GM23338 (cell line): ENCODE measurements around the gene RAB29. TPM values are rescaled to one million over a fixed set of nuclear protein-coding genes. Genes with fewer than 3 reads are reported as not detected.

Experiments
- ATAC-seq: fragments of 200-7000 bp; cut with Tn5 transposase; 3 replicates; pipeline ENCODE4 v1.9.1; 2020
- DNase-seq: peaks from one replicate; pipeline ENCODE4 v3.0.0-alpha.2; 2015; ENCODE audit warnings: low spot score
- H2AFZ ChIP-seq: fragments of 200-600 bp; sonication (generic); 2 replicates; pipeline ENCODE4 v1.8.0; 2016; ENCODE audit warnings: antibody characterized with exemption, mild to moderate bottlenecking, moderate library complexity
- H3F3A ChIP-seq: fragments of 200-600 bp; sonication (generic); replicated peaks from 2 replicates; pipeline ENCODE4 v1.8.0; 2017; ENCODE audit warnings: antibody characterized with exemption, mixed run types, low read depth
- H3K27ac ChIP-seq: fragments of 200-600 bp; sonication (generic); 2 replicates; pipeline ENCODE4 v1.6.1; 2016; ENCODE audit warnings: low read depth
- H3K27me3 ChIP-seq: fragments of 200-600 bp; sonication (generic); 2 replicates; pipeline ENCODE4 v1.8.0; 2016; ENCODE audit warnings: mild to moderate bottlenecking, mixed run types, moderate library complexity; ENCODE audit not compliant: insufficient read depth
- H3K36me3 ChIP-seq: fragments of 200-600 bp; sonication (generic); 2 replicates; pipeline ENCODE4 v1.8.0; 2016; ENCODE audit warnings: mild to moderate bottlenecking; ENCODE audit not compliant: insufficient read depth
- H3K4me1 ChIP-seq: fragments of 200-600 bp; sonication (generic); 2 replicates; pipeline ENCODE4 v1.8.0; 2016; ENCODE audit warnings: mild to moderate bottlenecking, moderate library complexity; ENCODE audit not compliant: insufficient read depth
- H3K4me2 ChIP-seq: fragments of 200-600 bp; sonication (generic); 2 replicates; pipeline ENCODE4 v1.7.1; 2017; ENCODE audit warnings: mixed run types
- H3K4me3 ChIP-seq: fragments of 200-600 bp; sonication (generic); 2 replicates; pipeline ENCODE4 v1.6.1; 2016; ENCODE audit warnings: mixed run types
- H3K79me2 ChIP-seq: fragments of 200-600 bp; sonication (generic); replicated peaks from 2 replicates; pipeline ENCODE4 v1.8.0; 2017; ENCODE audit warnings: mild to moderate bottlenecking; ENCODE audit not compliant: insufficient read depth
- H3K9me2 ChIP-seq: fragments of 200-600 bp; sonication (generic); 2 replicates; pipeline ENCODE4 v1.8.0; 2017; ENCODE audit not compliant: insufficient read depth
- H4K20me1 ChIP-seq: fragments of 200-600 bp; sonication (generic); replicated peaks from 2 replicates; pipeline ENCODE4 v1.8.0; 2017; ENCODE audit warnings: mild to moderate bottlenecking; ENCODE audit not compliant: insufficient read depth
- H3K27ac Mint-ChIP-seq: 2 replicates; pipeline ENCODE4 v1.8.0; 2020; ENCODE audit warnings: inconsistent platforms, mild to moderate bottlenecking, moderate library complexity, mixed read lengths
- H3K27me3 Mint-ChIP-seq: 3 replicates; pipeline ENCODE4 v1.8.0; 2022; ENCODE audit warnings: low read depth, mild to moderate bottlenecking, moderate library complexity, mixed read lengths, inconsistent platforms; ENCODE audit not compliant: insufficient read depth, poor library complexity
- H3K36me3 Mint-ChIP-seq: 3 replicates; pipeline ENCODE4 v1.8.0; 2021; ENCODE audit warnings: low read depth, mild to moderate bottlenecking, inconsistent platforms, moderate library complexity, mixed read lengths
- H3K4me1 Mint-ChIP-seq: 3 replicates; pipeline ENCODE4 v1.8.0; 2020; ENCODE audit warnings: mild to moderate bottlenecking, inconsistent platforms, mixed read lengths
- H3K4me3 Mint-ChIP-seq: 3 replicates; pipeline ENCODE4 v1.8.0; 2021; ENCODE audit warnings: moderate library complexity, mild to moderate bottlenecking, inconsistent platforms, mixed read lengths
- H3K9me3 Mint-ChIP-seq: 3 replicates; pipeline ENCODE4 v1.8.0; 2020; ENCODE audit warnings: moderate library complexity, mild to moderate bottlenecking, inconsistent platforms, mixed read lengths
- CREB1 ChIP-seq: fragments of 250-450 bp; sonication (Bioruptor Pico); IDR thresholded peaks from 2 replicates; pipeline ENCODE4 v1.5.0; 2020; ENCODE audit warnings: low read depth, mild to moderate bottlenecking, moderate library complexity
- EZH2 ChIP-seq: fragments of 200-600 bp; sonication (generic); IDR thresholded peaks from one replicate; pipeline ENCODE4 v1.8.0; 2017; ENCODE audit warnings: antibody characterized with exemption, mild to moderate bottlenecking, low read depth; ENCODE audit not compliant: unreplicated experiment
- EZH2phosphoT487 ChIP-seq: fragments of 200-600 bp; sonication (generic); IDR thresholded peaks from one replicate; pipeline ENCODE4 v1.8.1; 2018; ENCODE audit warnings: antibody characterized with exemption; ENCODE audit not compliant: unreplicated experiment
- JUNB ChIP-seq: IDR thresholded peaks from one replicate; pipeline ENCODE4 v1.6.1; 2016; ENCODE audit warnings: antibody characterized with exemption; ENCODE audit not compliant: unreplicated experiment
- NANOG ChIP-seq: IDR thresholded peaks from 2 replicates; pipeline ENCODE4 v1.6.1; 2016; ENCODE audit warnings: antibody characterized with exemption, borderline replicate concordance
- POLR2AphosphoS5 ChIP-seq: IDR thresholded peaks from 2 replicates; pipeline ENCODE4 v1.6.1; 2016; ENCODE audit warnings: antibody characterized with exemption, low read depth
- STAT1 ChIP-seq: IDR thresholded peaks from one replicate; pipeline ENCODE4 v1.6.1; 2016; ENCODE audit warnings: antibody characterized with exemption; ENCODE audit not compliant: unreplicated experiment
- ZNF114 ChIP-seq: fragments of 250-450 bp; sonication (Bioruptor Pico); IDR thresholded peaks from 2 replicates; pipeline ENCODE4 v1.5.0; 2020; ENCODE audit warnings: mild to moderate bottlenecking, moderate library complexity
- ZNF331 ChIP-seq: fragments of 250-450 bp; sonication (Bioruptor Pico); IDR thresholded peaks from 2 replicates; pipeline ENCODE4 v1.5.0; 2020; ENCODE audit warnings: low read depth, mild to moderate bottlenecking, moderate library complexity
- polyA plus RNA-seq: library from polyadenylated mRNA; unstranded; fragments of >200 nt; fragmentation: Nextera tagmentation; extraction: Ambion mirVana; gene quantifications from 2 replicates; pipeline ENCODE4 v1.2.1, GENCODE V29; 2016
- total RNA-seq: library from RNA; depleted of rRNA; stranded (reverse); fragments of >200 nt; shearing (Covaris generic); gene quantifications from 2 replicates; pipeline ENCODE4 v1.2.3, GENCODE V29; 2014
- TF ChIP-seq, protein P1 (sequence below), 2 experiments: fragments of 200-600 bp in 1 of 2; sonication (generic) in 1 of 2; conservative IDR thresholded peaks; 2 replicates each; pipeline versions ENCODE4 v1.5.1 to v1.6.1; 2016 to 2017; ENCODE audit warnings: antibody characterized with exemption in 2 of 2, low read depth in 2 of 2, mild to moderate bottlenecking in 2 of 2, moderate library complexity in 1 of 2
- TF ChIP-seq, protein P2 (sequence below): IDR thresholded peaks from one replicate; pipeline ENCODE4 v1.6.1; 2018; ENCODE audit warnings: antibody characterized with exemption; ENCODE audit not compliant: unreplicated experiment
- TF ChIP-seq, protein P3 (sequence below): IDR thresholded peaks from 2 replicates; pipeline ENCODE4 v1.6.1; 2016; ENCODE audit warnings: antibody characterized with exemption
- TF ChIP-seq, protein P4 (sequence below): fragments of 250-450 bp; sonication (Bioruptor Pico); IDR thresholded peaks from 2 replicates; pipeline ENCODE4 v1.5.0; 2020; ENCODE audit warnings: mild to moderate bottlenecking, moderate library complexity

RAB29 gene
- total and polyA plus RNA-seq, 2 experiments from 2014 or later, result 7.1 to 9.1 TPM

DNA sequence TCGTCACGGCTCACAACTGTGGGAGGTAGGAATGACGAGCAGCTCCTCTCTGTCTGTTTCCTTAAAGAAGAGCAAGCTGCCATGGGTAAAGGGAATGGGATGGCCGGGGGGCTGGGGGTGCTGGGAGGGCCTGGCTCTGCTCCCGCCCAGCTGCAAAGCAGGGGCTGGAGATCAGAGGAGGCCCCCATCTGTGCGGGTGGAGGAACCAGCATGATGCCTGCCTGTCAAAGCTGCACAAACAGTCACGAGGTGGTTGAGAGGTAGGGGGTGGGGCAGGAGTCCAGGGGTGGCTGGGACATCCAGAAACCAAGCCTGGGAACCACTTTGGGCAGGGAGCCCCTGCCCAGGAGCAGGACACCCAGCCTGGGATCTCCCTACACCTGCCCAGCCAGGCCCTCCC, 25.1 kb upstream of the RAB29 start:
- H2AFZ ChIP-seq, result no peak overlapping the region
- no peaks in the 10 kb centered on the region; the same call in 1 of the 2 replicates for H4K20me1 ChIP-seq
- no peaks in the 10 kb centered on the region; the same call in 1 of the 2 replicates for H3K36me3 ChIP-seq
- no peaks in the 10 kb centered on the region for H3K27me3 ChIP-seq
- no peak overlapping the region for H3K4me3 ChIP-seq
- H3F3A ChIP-seq, result no peaks in the 10 kb centered on the region
- no peaks in the 10 kb centered on the region for H3K9me3 Mint-ChIP-seq
- H3K36me3 Mint-ChIP-seq, result peaks cover 23% of the 10 kb centered on the region; the same call in 2 of the 3 replicates
- H3K4me2 ChIP-seq, result no peak overlapping the region
- TF ChIP-seq POLR2AphosphoS5 (no peak), ZNF114 (no peak), JUNB (no peak), EZH2phosphoT487 (no peak), NANOG (no peak), STAT1 (no peak), ZNF331 (CRISPR knock-in tag) (no peak), EZH2 (no peak), CREB1 (CRISPR knock-in tag) (no peak)
- TF ChIP-seq, protein P1, sequence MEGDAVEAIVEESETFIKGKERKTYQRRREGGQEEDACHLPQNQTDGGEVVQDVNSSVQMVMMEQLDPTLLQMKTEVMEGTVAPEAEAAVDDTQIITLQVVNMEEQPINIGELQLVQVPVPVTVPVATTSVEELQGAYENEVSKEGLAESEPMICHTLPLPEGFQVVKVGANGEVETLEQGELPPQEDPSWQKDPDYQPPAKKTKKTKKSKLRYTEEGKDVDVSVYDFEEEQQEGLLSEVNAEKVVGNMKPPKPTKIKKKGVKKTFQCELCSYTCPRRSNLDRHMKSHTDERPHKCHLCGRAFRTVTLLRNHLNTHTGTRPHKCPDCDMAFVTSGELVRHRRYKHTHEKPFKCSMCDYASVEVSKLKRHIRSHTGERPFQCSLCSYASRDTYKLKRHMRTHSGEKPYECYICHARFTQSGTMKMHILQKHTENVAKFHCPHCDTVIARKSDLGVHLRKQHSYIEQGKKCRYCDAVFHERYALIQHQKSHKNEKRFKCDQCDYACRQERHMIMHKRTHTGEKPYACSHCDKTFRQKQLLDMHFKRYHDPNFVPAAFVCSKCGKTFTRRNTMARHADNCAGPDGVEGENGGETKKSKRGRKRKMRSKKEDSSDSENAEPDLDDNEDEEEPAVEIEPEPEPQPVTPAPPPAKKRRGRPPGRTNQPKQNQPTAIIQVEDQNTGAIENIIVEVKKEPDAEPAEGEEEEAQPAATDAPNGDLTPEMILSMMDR (conservative IDR thresholded peaks at IDR 0.05; ENCODE audit: low read depth in 2 of 2), result no peak
- TF ChIP-seq, protein P2, sequence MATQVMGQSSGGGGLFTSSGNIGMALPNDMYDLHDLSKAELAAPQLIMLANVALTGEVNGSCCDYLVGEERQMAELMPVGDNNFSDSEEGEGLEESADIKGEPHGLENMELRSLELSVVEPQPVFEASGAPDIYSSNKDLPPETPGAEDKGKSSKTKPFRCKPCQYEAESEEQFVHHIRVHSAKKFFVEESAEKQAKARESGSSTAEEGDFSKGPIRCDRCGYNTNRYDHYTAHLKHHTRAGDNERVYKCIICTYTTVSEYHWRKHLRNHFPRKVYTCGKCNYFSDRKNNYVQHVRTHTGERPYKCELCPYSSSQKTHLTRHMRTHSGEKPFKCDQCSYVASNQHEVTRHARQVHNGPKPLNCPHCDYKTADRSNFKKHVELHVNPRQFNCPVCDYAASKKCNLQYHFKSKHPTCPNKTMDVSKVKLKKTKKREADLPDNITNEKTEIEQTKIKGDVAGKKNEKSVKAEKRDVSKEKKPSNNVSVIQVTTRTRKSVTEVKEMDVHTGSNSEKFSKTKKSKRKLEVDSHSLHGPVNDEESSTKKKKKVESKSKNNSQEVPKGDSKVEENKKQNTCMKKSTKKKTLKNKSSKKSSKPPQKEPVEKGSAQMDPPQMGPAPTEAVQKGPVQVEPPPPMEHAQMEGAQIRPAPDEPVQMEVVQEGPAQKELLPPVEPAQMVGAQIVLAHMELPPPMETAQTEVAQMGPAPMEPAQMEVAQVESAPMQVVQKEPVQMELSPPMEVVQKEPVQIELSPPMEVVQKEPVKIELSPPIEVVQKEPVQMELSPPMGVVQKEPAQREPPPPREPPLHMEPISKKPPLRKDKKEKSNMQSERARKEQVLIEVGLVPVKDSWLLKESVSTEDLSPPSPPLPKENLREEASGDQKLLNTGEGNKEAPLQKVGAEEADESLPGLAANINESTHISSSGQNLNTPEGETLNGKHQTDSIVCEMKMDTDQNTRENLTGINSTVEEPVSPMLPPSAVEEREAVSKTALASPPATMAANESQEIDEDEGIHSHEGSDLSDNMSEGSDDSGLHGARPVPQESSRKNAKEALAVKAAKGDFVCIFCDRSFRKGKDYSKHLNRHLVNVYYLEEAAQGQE, result no peak
- TF ChIP-seq, protein P3, sequence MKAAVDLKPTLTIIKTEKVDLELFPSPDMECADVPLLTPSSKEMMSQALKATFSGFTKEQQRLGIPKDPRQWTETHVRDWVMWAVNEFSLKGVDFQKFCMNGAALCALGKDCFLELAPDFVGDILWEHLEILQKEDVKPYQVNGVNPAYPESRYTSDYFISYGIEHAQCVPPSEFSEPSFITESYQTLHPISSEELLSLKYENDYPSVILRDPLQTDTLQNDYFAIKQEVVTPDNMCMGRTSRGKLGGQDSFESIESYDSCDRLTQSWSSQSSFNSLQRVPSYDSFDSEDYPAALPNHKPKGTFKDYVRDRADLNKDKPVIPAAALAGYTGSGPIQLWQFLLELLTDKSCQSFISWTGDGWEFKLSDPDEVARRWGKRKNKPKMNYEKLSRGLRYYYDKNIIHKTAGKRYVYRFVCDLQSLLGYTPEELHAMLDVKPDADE, result no peak
- TF ChIP-seq, protein P4, sequence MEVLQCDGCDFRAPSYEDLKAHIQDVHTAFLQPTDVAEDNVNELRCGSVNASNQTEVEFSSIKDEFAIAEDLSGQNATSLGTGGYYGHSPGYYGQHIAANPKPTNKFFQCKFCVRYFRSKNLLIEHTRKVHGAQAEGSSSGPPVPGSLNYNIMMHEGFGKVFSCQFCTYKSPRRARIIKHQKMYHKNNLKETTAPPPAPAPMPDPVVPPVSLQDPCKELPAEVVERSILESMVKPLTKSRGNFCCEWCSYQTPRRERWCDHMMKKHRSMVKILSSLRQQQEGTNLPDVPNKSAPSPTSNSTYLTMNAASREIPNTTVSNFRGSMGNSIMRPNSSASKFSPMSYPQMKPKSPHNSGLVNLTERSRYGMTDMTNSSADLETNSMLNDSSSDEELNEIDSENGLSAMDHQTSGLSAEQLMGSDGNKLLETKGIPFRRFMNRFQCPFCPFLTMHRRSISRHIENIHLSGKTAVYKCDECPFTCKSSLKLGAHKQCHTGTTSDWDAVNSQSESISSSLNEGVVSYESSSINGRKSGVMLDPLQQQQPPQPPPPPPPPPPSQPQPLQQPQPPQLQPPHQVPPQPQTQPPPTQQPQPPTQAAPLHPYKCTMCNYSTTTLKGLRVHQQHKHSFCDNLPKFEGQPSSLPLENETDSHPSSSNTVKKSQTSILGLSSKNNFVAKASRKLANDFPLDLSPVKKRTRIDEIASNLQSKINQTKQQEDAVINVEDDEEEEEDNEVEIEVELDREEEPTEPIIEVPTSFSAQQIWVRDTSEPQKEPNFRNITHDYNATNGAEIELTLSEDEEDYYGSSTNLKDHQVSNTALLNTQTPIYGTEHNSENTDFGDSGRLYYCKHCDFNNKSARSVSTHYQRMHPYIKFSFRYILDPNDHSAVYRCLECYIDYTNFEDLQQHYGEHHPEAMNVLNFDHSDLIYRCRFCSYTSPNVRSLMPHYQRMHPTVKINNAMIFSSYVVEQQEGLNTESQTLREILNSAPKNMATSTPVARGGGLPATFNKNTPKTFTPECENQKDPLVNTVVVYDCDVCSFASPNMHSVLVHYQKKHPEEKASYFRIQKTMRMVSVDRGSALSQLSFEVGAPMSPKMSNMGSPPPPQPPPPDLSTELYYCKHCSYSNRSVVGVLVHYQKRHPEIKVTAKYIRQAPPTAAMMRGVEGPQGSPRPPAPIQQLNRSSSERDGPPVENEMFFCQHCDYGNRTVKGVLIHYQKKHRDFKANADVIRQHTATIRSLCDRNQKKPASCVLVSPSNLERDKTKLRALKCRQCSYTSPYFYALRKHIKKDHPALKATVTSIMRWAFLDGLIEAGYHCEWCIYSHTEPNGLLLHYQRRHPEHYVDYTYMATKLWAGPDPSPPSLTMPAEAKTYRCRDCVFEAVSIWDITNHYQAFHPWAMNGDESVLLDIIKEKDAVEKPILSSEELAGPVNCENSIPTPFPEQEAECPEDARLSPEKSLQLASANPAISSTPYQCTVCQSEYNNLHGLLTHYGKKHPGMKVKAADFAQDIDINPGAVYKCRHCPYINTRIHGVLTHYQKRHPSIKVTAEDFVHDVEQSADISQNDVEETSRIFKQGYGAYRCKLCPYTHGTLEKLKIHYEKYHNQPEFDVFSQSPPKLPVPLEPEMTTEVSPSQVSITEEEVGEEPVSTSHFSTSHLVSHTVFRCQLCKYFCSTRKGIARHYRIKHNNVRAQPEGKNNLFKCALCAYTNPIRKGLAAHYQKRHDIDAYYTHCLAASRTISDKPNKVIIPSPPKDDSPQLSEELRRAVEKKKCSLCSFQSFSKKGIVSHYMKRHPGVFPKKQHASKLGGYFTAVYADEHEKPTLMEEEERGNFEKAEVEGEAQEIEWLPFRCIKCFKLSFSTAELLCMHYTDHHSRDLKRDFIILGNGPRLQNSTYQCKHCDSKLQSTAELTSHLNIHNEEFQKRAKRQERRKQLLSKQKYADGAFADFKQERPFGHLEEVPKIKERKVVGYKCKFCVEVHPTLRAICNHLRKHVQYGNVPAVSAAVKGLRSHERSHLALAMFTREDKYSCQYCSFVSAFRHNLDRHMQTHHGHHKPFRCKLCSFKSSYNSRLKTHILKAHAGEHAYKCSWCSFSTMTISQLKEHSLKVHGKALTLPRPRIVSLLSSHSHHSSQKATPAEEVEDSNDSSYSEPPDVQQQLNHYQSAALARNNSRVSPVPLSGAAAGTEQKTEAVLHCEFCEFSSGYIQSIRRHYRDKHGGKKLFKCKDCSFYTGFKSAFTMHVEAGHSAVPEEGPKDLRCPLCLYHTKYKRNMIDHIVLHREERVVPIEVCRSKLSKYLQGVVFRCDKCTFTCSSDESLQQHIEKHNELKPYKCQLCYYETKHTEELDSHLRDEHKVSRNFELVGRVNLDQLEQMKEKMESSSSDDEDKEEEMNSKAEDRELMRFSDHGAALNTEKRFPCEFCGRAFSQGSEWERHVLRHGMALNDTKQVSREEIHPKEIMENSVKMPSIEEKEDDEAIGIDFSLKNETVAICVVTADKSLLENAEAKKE (CRISPR knock-in tag), result no peak
- no peaks in the 10 kb centered on the region for H3K9me2 ChIP-seq
- no peak overlapping the region for H3K4me3 Mint-ChIP-seq
- peaks cover 10% of the 10 kb centered on the region; the same call in 2 of the 3 replicates for H3K4me1 Mint-ChIP-seq
- H3K27me3 Mint-ChIP-seq, result peaks cover 6% of the 10 kb centered on the region
- no peak overlapping the region for H3K27ac ChIP-seq
- no peak for DNase-seq
- peaks cover 22% of the 10 kb centered on the region for H3K79me2 ChIP-seq
- no peaks in the 10 kb centered on the region for H3K4me1 ChIP-seq
- ATAC-seq, result no peak
- H3K27ac Mint-ChIP-seq, result no peak overlapping the region
